K562 (cell line): Measurements from ENCODE around the gene PMPCA. TPM values are rescaled to one million over a fixed set of nuclear protein-coding genes. Genes with fewer than 3 reads are reported as not detected.
A peak's percentile ranks its signal among the peaks of the same experiment; 100 is the strongest.

Experiments used
- CEBPG ChIP-seq, 3 experiments: fragments of 200-800 bp in 1 of 3; sonication (Bioruptor generic) in 1 of 3; sonication (generic) in 1 of 3; formaldehyde crosslinking in 1 of 3; IDR thresholded peaks in 2 of 3; conservative IDR thresholded peaks in 1 of 3; 2 replicates each; pipeline versions ENCODE4 v1.6.1 to v1.8.0; 2016 to 2022; ENCODE audit warnings: missing compliant biosample characterization in 2 of 3, missing genetic modification characterization in 2 of 3, mild to moderate bottlenecking in 1 of 3, missing genetic modification reagents in 1 of 3
- HDAC1 ChIP-seq, 2 experiments: fragments of 450-650 bp; IDR thresholded peaks; 2 replicates each; pipeline ENCODE4 v1.6.1; 2016 to 2017; ENCODE audit warnings: inconsistent platforms in 1 of 2, mild to moderate bottlenecking in 1 of 2, moderate library complexity in 1 of 2
- HSF4 ChIP-seq: fragments of 250-450 bp; sonication (Bioruptor Pico); IDR thresholded peaks from 2 replicates; pipeline ENCODE4 v2.1.2; 2022; ENCODE audit warnings: mild to moderate bottlenecking, moderate library complexity, borderline replicate concordance
- NCOR1 ChIP-seq: fragments of 450-650 bp; IDR thresholded peaks from 2 replicates; pipeline ENCODE4 v1.6.1; 2016; ENCODE audit warnings: mild to moderate bottlenecking, moderate library complexity
- POLR2A ChIP-seq: fragments of 450-650 bp; conservative IDR thresholded peaks from 2 replicates; pipeline ENCODE4 v1.6.1; 2016
- PRDM10 ChIP-seq: fragments of 450-650 bp; IDR thresholded peaks from 2 replicates; pipeline ENCODE4 v1.6.1; 2018; ENCODE audit not compliant: partially characterized antibody
- SMAD3 ChIP-seq: fragments of 450-650 bp; formaldehyde crosslinking; conservative IDR thresholded peaks from 2 replicates; pipeline ENCODE4 v1.4.0; 2020; ENCODE audit warnings: mild to moderate bottlenecking
- SP1 ChIP-seq: sonication (generic); formaldehyde crosslinking; IDR thresholded peaks from 2 replicates; pipeline ENCODE4 v1.8.1; 2022; ENCODE audit warnings: mild to moderate bottlenecking, missing genetic modification reagents
- TFAM ChIP-seq: fragments of 250-450 bp; sonication (Bioruptor Pico); conservative IDR thresholded peaks from 2 replicates; pipeline ENCODE4 v1.5.0; 2021; ENCODE audit warnings: mild to moderate bottlenecking, moderate library complexity
- U2AF1 ChIP-seq: fragments of 200-400 bp; formaldehyde crosslinking; optimal IDR thresholded peaks from 2 replicates; pipeline ENCODE3; 2017; ENCODE audit warnings: mild to moderate bottlenecking, low read depth, low read length, moderate library complexity
- ZBTB7A ChIP-seq: IDR thresholded peaks from 2 replicates; pipeline ENCODE4 v1.6.1; 2011; ENCODE audit warnings: low read depth, mild to moderate bottlenecking, low read length, moderate library complexity, borderline replicate concordance; ENCODE audit not compliant: control insufficient read depth
- ZNF12 ChIP-seq: sonication (generic); formaldehyde crosslinking; IDR thresholded peaks from 2 replicates; pipeline ENCODE4 v1.4.0; 2020; ENCODE audit warnings: mild to moderate bottlenecking, missing genetic modification reagents
- ZNF239 ChIP-seq: fragments of 250-450 bp; sonication (Bioruptor Pico); IDR thresholded peaks from 2 replicates; pipeline ENCODE4 v1.4.0; 2020; ENCODE audit warnings: mild to moderate bottlenecking
- ZSCAN29 ChIP-seq: fragments of 450-650 bp; IDR thresholded peaks from 2 replicates; pipeline ENCODE4 v1.6.1; 2017
- polyA plus RNA-seq, 8 experiments: library from polyadenylated mRNA; depleted of rRNA in 4 of 8; stranded (reverse) in 5 of 8; unstranded in 3 of 8; fragments of >200 nt; fragmentation: Nextera tagmentation in 2 of 8; fragmentation: Illumina TruSeq in 1 of 8; extraction: Ambion mirVana in 2 of 8; extraction: Trizol in 1 of 8; gene quantifications; 2 replicates each; pipeline versions ENCODE4 v1.2.1 to v1.2.3, GENCODE V29; 2011 to 2014; ENCODE audit warnings: inconsistent platforms in 1 of 8, missing spikeins in 1 of 8
- total RNA-seq, 7 experiments: library from RNA; depleted of rRNA in 6 of 7; stranded (reverse); fragments of >200 nt in 6 of 7; fragmentation: Illumina TruSeq in 2 of 7; extraction: Trizol in 2 of 7; gene quantifications; 2 replicates each; pipeline versions ENCODE4 v1.2.1 to v1.2.3, GENCODE V29; 2011 to 2021; ENCODE audit warnings: low replicate concordance in 1 of 7
- TF ChIP-seq, protein P1 (sequence below): fragments of 200-800 bp; sonication (Bioruptor generic); IDR thresholded peaks from 2 replicates; pipeline ENCODE4 v1.6.1; 2017; ENCODE audit warnings: missing genetic modification characterization, missing compliant biosample characterization
- TF ChIP-seq, protein P2 (sequence below): sonication (generic); formaldehyde crosslinking; IDR thresholded peaks from 2 replicates; pipeline ENCODE4 v1.8.0; 2022; ENCODE audit warnings: mild to moderate bottlenecking, missing genetic modification reagents
- TF ChIP-seq, protein P3 (sequence below): sonication (generic); formaldehyde crosslinking; IDR thresholded peaks from 2 replicates; pipeline ENCODE4 v1.9.0; 2022; ENCODE audit warnings: mild to moderate bottlenecking, missing genetic modification reagents

PMPCA gene
- total and polyA plus RNA-seq, 9 of the 15 experiments (the other 6 are each of a cell fraction or from before 2014, with no cell fraction given): 23.9 to 143 (median 86.6) TPM

DNA sequence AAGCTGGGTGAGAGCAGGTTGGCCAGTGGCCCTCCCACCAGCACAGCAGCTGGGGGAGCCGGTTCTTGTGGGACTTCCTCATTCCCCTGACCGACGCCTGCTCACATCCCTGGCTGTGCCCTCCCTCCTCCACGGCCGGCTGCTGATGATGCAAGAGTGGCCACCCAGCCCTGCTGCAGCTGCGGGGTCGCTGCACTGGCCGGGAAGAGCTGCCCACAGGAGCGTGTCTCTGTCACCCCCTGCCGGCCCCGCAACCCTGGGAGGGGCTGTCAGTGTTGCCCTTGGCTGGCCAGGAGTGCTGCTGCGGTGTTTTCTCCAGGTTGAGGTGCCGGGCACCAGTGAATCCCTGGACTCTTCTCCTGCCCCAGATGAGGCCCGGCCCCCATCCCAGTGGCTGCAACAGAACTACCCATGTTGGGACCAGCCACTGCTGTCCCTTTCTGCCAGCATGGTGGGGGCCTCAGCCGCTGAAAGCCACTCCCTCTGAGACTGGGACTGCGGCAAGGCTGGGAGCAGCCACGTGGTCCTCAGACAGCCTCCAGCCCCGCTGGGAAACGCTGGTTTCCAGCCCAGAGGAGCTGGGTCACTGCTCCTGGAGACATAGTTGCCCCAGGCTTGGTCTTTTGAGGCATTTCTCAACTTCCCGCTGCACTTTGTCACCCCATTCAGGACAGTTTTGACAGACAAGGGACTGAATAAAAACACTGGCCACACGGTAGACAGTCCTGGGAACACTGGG lies 37.7 kb upstream of the PMPCA start (continued):
- TF ChIP-seq, protein P1, sequence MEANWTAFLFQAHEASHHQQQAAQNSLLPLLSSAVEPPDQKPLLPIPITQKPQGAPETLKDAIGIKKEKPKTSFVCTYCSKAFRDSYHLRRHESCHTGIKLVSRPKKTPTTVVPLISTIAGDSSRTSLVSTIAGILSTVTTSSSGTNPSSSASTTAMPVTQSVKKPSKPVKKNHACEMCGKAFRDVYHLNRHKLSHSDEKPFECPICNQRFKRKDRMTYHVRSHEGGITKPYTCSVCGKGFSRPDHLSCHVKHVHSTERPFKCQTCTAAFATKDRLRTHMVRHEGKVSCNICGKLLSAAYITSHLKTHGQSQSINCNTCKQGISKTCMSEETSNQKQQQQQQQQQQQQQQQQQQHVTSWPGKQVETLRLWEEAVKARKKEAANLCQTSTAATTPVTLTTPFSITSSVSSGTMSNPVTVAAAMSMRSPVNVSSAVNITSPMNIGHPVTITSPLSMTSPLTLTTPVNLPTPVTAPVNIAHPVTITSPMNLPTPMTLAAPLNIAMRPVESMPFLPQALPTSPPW (CRISPR knock-in tag): peak; percentile 69
- TF ChIP-seq PRDM10: peak; percentile 46
- TF ChIP-seq SMAD3 (CRISPR knock-in tag): no peak
- TF ChIP-seq, protein P2, sequence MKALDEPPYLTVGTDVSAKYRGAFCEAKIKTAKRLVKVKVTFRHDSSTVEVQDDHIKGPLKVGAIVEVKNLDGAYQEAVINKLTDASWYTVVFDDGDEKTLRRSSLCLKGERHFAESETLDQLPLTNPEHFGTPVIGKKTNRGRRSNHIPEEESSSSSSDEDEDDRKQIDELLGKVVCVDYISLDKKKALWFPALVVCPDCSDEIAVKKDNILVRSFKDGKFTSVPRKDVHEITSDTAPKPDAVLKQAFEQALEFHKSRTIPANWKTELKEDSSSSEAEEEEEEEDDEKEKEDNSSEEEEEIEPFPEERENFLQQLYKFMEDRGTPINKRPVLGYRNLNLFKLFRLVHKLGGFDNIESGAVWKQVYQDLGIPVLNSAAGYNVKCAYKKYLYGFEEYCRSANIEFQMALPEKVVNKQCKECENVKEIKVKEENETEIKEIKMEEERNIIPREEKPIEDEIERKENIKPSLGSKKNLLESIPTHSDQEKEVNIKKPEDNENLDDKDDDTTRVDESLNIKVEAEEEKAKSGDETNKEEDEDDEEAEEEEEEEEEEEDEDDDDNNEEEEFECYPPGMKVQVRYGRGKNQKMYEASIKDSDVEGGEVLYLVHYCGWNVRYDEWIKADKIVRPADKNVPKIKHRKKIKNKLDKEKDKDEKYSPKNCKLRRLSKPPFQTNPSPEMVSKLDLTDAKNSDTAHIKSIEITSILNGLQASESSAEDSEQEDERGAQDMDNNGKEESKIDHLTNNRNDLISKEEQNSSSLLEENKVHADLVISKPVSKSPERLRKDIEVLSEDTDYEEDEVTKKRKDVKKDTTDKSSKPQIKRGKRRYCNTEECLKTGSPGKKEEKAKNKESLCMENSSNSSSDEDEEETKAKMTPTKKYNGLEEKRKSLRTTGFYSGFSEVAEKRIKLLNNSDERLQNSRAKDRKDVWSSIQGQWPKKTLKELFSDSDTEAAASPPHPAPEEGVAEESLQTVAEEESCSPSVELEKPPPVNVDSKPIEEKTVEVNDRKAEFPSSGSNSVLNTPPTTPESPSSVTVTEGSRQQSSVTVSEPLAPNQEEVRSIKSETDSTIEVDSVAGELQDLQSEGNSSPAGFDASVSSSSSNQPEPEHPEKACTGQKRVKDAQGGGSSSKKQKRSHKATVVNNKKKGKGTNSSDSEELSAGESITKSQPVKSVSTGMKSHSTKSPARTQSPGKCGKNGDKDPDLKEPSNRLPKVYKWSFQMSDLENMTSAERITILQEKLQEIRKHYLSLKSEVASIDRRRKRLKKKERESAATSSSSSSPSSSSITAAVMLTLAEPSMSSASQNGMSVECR (CRISPR knock-in tag): peak; percentile 86
- no peak for TF ChIP-seq ZNF239 (CRISPR knock-in tag)
- peak; percentile 99 for TF ChIP-seq CEBPG (CRISPR knock-in tag; IDR thresholded peaks at IDR 0.05)
- peak; percentile 94 to 97 for TF ChIP-seq CEBPG (tag; conservative IDR thresholded peaks at IDR 0.05 in 1 of 2, IDR thresholded peaks at IDR 0.05 in 1 of 2)
- no peak for TF ChIP-seq POLR2A
- TF ChIP-seq HDAC1 (IDR thresholded peaks at IDR 0.05): peak in 1 of 2 experiments; percentile 84; a peak in 2 of 4 replicates
- TF ChIP-seq ZSCAN29: no peak
- TF ChIP-seq, protein P3, sequence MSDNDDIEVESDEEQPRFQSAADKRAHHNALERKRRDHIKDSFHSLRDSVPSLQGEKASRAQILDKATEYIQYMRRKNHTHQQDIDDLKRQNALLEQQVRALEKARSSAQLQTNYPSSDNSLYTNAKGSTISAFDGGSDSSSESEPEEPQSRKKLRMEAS (CRISPR knock-in tag): peak; percentile 87
- TF ChIP-seq TFAM: no peak
- no peak for TF ChIP-seq NCOR1
- TF ChIP-seq HSF4: no peak
- TF ChIP-seq SP1 (CRISPR knock-in tag): peak; percentile 31; the same call in 1 of the 2 replicates
- no peak for TF ChIP-seq U2AF1
- TF ChIP-seq ZNF12 (CRISPR knock-in tag): no peak
- peak; percentile 84; the same call in 1 of the 2 replicates for TF ChIP-seq ZBTB7A
